HCT116 (cell line): ENCODE results near the gene PPP2CA.

Experiments
- CBX3 ChIP-seq: IDR thresholded peaks from 2 replicates; pipeline ENCODE4 v1.6.1; 2012; ENCODE audit warnings: low read depth
- CTCF ChIP-seq, 3 experiments: fragments of 200-600 bp in 1 of 3; sonication (generic) in 1 of 3; IDR thresholded peaks in 2 of 3; conservative IDR thresholded peaks in 1 of 3; 2 replicates each; pipeline ENCODE4 v1.5.1; 2012 to 2017; ENCODE audit warnings: low read depth in 2 of 3, low read length in 2 of 3, antibody characterized with exemption in 1 of 3, borderline replicate concordance in 1 of 3, control low read depth in 1 of 3, mild to moderate bottlenecking in 1 of 3, mixed read lengths in 1 of 3, mixed run types in 1 of 3, moderate library complexity in 1 of 3; ENCODE audit not compliant: insufficient read depth in 1 of 3
- EZH2 ChIP-seq: fragments of 200-600 bp; sonication (generic); IDR thresholded peaks from 2 replicates; pipeline ENCODE4 v1.6.1; 2017; ENCODE audit warnings: antibody characterized with exemption, mixed run types
- EZH2phosphoT487 ChIP-seq: fragments of 200-600 bp; IDR thresholded peaks from 2 replicates; pipeline ENCODE4 v1.6.1; 2018; ENCODE audit warnings: antibody characterized with exemption, borderline replicate concordance
- FOSL1 ChIP-seq: IDR thresholded peaks from 2 replicates; pipeline ENCODE4 v1.6.1; 2012; ENCODE audit warnings: low read depth
- MAX ChIP-seq: IDR thresholded peaks from 2 replicates; pipeline ENCODE4 v1.6.1; 2012
- POLR2A ChIP-seq: IDR thresholded peaks from 2 replicates; pipeline ENCODE4 v1.7.0; 2011; ENCODE audit warnings: borderline replicate concordance; ENCODE audit not compliant: insufficient read depth, insufficient read length; ENCODE audit errors: extremely low read depth
- RAD21 ChIP-seq: IDR thresholded peaks from 2 replicates; pipeline ENCODE4 v1.6.1; 2012; ENCODE audit warnings: low read depth, mild to moderate bottlenecking
- REST ChIP-seq: IDR thresholded peaks from 2 replicates; pipeline ENCODE4 v1.6.1; 2012; ENCODE audit warnings: low read depth
- SP1 ChIP-seq: IDR thresholded peaks from 2 replicates; pipeline ENCODE4 v1.6.1; 2012; ENCODE audit warnings: low read depth

GRCh38 chr5:134247428-134248224 lies 21.8 kb upstream of the PPP2CA start:
- no peak for TF ChIP-seq CTCF (IDR thresholded peaks at IDR 0.05 in 2 of 3, conservative IDR thresholded peaks at IDR 0.05 in 1 of 3; ENCODE audit: borderline replicate concordance in 1 of 3, insufficient read depth in 1 of 3, low read depth in 2 of 3, low read length in 2 of 3)
- no peak for TF ChIP-seq EZH2phosphoT487
- no peak for TF ChIP-seq POLR2A
- no peak for TF ChIP-seq CBX3
- no peak for TF ChIP-seq MAX
- no peak for TF ChIP-seq REST
- peak; percentile 79 for TF ChIP-seq FOSL1
- peak; percentile 45 for TF ChIP-seq SP1
- no peak for TF ChIP-seq EZH2
- no peak for TF ChIP-seq RAD21
